Stomach (tissue), 4 donors: ENCODE results near the gene EML6.

ENCODE experiments used
- EP300 ChIP-seq: sonication (generic); formaldehyde crosslinking; IDR thresholded peaks from one replicate; pipeline ENCODE4 v1.6.1; 2017; ENCODE audit warnings: antibody characterized with exemption
- POLR2A ChIP-seq, 4 donors: fragments of 450-650 bp; IDR thresholded peaks; one replicate each; pipeline ENCODE4 v1.6.1; 2016; ENCODE audit warnings: antibody characterized with exemption in 4 of 4, control low read depth in 2 of 4, mild to moderate bottlenecking in 1 of 4, moderate library complexity in 1 of 4
- TF ChIP-seq, protein P1 (sequence below), 7 experiments: fragments of 450-650 bp in 4 of 7; fragments of 200-600 bp in 3 of 7; sonication (generic) in 3 of 7; IDR thresholded peaks; one replicate each; pipeline ENCODE4 v1.5.1; 2016 to 2019; ENCODE audit warnings: antibody characterized with exemption in 7 of 7, control low read depth in 2 of 7, mild to moderate bottlenecking in 1 of 7

DNA sequence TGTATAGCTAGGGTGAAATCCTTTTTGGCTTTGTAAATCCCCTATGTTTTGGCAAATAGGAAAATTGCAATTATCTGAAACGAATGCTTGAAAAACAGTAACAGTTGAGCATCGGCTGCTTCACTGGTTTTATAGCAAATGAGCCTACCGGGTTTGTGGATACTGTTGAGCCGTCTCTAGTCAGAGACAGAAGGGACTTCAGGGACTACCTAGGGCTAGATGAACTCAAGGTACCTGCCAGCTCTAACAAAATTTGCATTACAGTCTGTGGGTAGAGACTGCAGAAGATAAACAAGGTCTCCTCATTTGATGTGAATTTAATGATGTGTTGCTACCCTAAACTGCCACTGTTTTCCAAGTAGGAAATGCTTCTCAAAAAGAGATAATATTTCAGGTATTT, 101.1 kb downstream of the EML6 start:
- TF ChIP-seq, protein P1, sequence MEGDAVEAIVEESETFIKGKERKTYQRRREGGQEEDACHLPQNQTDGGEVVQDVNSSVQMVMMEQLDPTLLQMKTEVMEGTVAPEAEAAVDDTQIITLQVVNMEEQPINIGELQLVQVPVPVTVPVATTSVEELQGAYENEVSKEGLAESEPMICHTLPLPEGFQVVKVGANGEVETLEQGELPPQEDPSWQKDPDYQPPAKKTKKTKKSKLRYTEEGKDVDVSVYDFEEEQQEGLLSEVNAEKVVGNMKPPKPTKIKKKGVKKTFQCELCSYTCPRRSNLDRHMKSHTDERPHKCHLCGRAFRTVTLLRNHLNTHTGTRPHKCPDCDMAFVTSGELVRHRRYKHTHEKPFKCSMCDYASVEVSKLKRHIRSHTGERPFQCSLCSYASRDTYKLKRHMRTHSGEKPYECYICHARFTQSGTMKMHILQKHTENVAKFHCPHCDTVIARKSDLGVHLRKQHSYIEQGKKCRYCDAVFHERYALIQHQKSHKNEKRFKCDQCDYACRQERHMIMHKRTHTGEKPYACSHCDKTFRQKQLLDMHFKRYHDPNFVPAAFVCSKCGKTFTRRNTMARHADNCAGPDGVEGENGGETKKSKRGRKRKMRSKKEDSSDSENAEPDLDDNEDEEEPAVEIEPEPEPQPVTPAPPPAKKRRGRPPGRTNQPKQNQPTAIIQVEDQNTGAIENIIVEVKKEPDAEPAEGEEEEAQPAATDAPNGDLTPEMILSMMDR (IDR thresholded peaks at IDR 0.05), result no peak
- TF ChIP-seq EP300 (no peak), POLR2A (IDR thresholded peaks at IDR 0.05) (no peak)
